ENCODE measurements around the gene FAM53B.
A peak's percentile ranks its signal among the peaks of the same experiment; 100 is the strongest.
"Not testable (repeated sequence)": the region's sequence is repeated elsewhere in the genome, so short reads cannot be mapped to it uniquely, and the experiment has no call there.

FAM53B gene

GRCh38 chr10:124748166-124748565, 4.0 kb upstream of the FAM53B start:
- no peak for TF ChIP-seq CTCF (IDR thresholded peaks at IDR 0.05; ENCODE audit: extremely low read depth, insufficient read depth, missing control alignments)
- in situ Hi-C loops (cut with MboI; ENCODE audit: low pct_unique_long_range_greater_than_20kb, low sequenced_read_pairs, unreplicated experiment): loop anchor here (10.0 kb wide), 1 partner anchor 203 kb away; no protein-coding TSS in a partner anchor
- DNase-seq (ENCODE audit: low spot score): no peak

GRCh38 chr10:124747745-124748144, 3.6 kb upstream of the FAM53B start:
- in situ Hi-C loops (cut with MboI; ENCODE audit: low pct_unique_long_range_greater_than_20kb, low sequenced_read_pairs, unreplicated experiment): loop anchor here (10.0 kb wide), 1 partner anchor 203 kb away; no protein-coding TSS in a partner anchor
- DNase-seq (ENCODE audit: low spot score): no peak
- TF ChIP-seq CTCF (IDR thresholded peaks at IDR 0.05; ENCODE audit: extremely low read depth, insufficient read depth, missing control alignments): no peak

GRCh38 chr10:124746992-124747391, 2.8 kb upstream of the FAM53B start:
- no peak for DNase-seq (ENCODE audit: low spot score)
- in situ Hi-C loops (cut with MboI; ENCODE audit: low pct_unique_long_range_greater_than_20kb, low sequenced_read_pairs, unreplicated experiment): loop anchor here (10.0 kb wide), 1 partner anchor 202 kb away; no protein-coding TSS in a partner anchor
- no peak for TF ChIP-seq CTCF (IDR thresholded peaks at IDR 0.05; ENCODE audit: extremely low read depth, insufficient read depth, missing control alignments)

- not testable (repeated sequence) for DNase-seq (ENCODE audit: low spot score)
- in situ Hi-C loops (cut with MboI; ENCODE audit: low pct_unique_long_range_greater_than_20kb, low sequenced_read_pairs, unreplicated experiment): loop anchor here (10.0 kb wide), 1 partner anchor 202 kb away; no protein-coding TSS in a partner anchor
Measured at GRCh38 chr10:124746447-124746846, 2.3 kb upstream of the FAM53B start.

GRCh38 chr10:124745673-124746072, 1.5 kb upstream of the FAM53B start:
- in situ Hi-C loops (cut with MboI; ENCODE audit: low pct_unique_long_range_greater_than_20kb, low sequenced_read_pairs, unreplicated experiment): loop anchor here (10.0 kb wide), 1 partner anchor 201 kb away; no protein-coding TSS in a partner anchor
- peak; percentile 44 for TF ChIP-seq CTCF (IDR thresholded peaks at IDR 0.05; ENCODE audit: extremely low read depth, insufficient read depth, missing control alignments)
- no peak for DNase-seq (ENCODE audit: low spot score)

- no peak for TF ChIP-seq CTCF (IDR thresholded peaks at IDR 0.05; ENCODE audit: extremely low read depth, insufficient read depth, missing control alignments)
- in situ Hi-C loops (cut with MboI; ENCODE audit: low pct_unique_long_range_greater_than_20kb, low sequenced_read_pairs, unreplicated experiment): loop anchor here (10.0 kb wide), 1 partner anchor 200 kb away; no protein-coding TSS in a partner anchor
- no peak for DNase-seq (ENCODE audit: low spot score)
Measured at GRCh38 chr10:124745252-124745651, 1.1 kb upstream of the FAM53B start.

- in situ Hi-C loops (cut with MboI; ENCODE audit: low pct_unique_long_range_greater_than_20kb, low sequenced_read_pairs, unreplicated experiment): loop anchor here (10.0 kb wide), 1 partner anchor 199 kb away; no protein-coding TSS in a partner anchor
- DNase-seq (ENCODE audit: low spot score): peak; percentile 58
- TF ChIP-seq CTCF (IDR thresholded peaks at IDR 0.05; ENCODE audit: extremely low read depth, insufficient read depth, missing control alignments): no peak
Measured at GRCh38 chr10:124743191-124744101, 732 bp downstream of the FAM53B start.
